Liver (tissue), 9 donors: ENCODE data around the gene MED28. TPM values are rescaled to one million over a fixed set of nuclear protein-coding genes. Genes with fewer than 3 reads are reported as not detected.
A peak's percentile ranks its signal among the peaks of the same experiment; 100 is the strongest.

Experiments used
- DNase-seq: peaks from one replicate; pipeline ENCODE4 v3.0.0-alpha.2; 2017; ENCODE audit warnings: low spot score
- H3K27ac ChIP-seq, 2 donors: one replicate each; pipeline ENCODE4 v1.7.0; 2013; ENCODE audit warnings: inconsistent platforms in 2 of 2, low read length in 2 of 2, control low read depth in 1 of 2, low read depth in 1 of 2, mild to moderate bottlenecking in 1 of 2
- H3K27me3 ChIP-seq, 4 donors: one replicate each; pipeline versions ENCODE4 v1.6.1 to v1.7.0; 2013; ENCODE audit warnings: low read length in 3 of 4, inconsistent platforms in 1 of 4, mild to moderate bottlenecking in 1 of 4, moderate library complexity in 1 of 4; ENCODE audit not compliant: control insufficient read depth in 4 of 4, insufficient read depth in 4 of 4
- H3K36me3 ChIP-seq, 4 donors: one replicate each; pipeline versions ENCODE4 v1.6.1 to v1.7.0; 2013; ENCODE audit warnings: low read length in 3 of 4, mild to moderate bottlenecking in 3 of 4, low read depth in 1 of 4, moderate library complexity in 1 of 4; ENCODE audit not compliant: control insufficient read depth in 4 of 4, insufficient read depth in 3 of 4
- H3K4me1 ChIP-seq, 4 donors: one replicate each; pipeline versions ENCODE4 v1.6.1 to v1.7.0; 2013; ENCODE audit warnings: low read length in 3 of 4, mild to moderate bottlenecking in 3 of 4, moderate library complexity in 1 of 4; ENCODE audit not compliant: control insufficient read depth in 4 of 4, insufficient read depth in 4 of 4
- H3K4me3 ChIP-seq, 3 donors: one replicate each; pipeline versions ENCODE4 v1.6.1 to v1.7.0; 2013; ENCODE audit warnings: low read length in 3 of 3, control low read depth in 1 of 3, low read depth in 1 of 3, mild to moderate bottlenecking in 1 of 3
- H3K9ac ChIP-seq, 2 donors: one replicate each; pipeline ENCODE4 v1.7.0; 2013; ENCODE audit warnings: low read length in 2 of 2, mild to moderate bottlenecking in 2 of 2, moderate library complexity in 2 of 2, control low read depth in 1 of 2, low read depth in 1 of 2
- H3K9me3 ChIP-seq, 4 donors: one replicate each; pipeline versions ENCODE4 v1.6.1 to v1.7.0; 2013; ENCODE audit warnings: low read length in 3 of 4; ENCODE audit not compliant: control insufficient read depth in 4 of 4
- FOXA1 ChIP-seq: IDR thresholded peaks from 2 replicates; pipeline ENCODE4 v1.6.1; 2016; ENCODE audit warnings: antibody characterized with exemption
- GABPA ChIP-seq, 2 donors: IDR thresholded peaks in 1 of 2; conservative IDR thresholded peaks in 1 of 2; 2 replicates each; pipeline ENCODE4 v1.6.1; 2016; ENCODE audit warnings: antibody characterized with exemption in 2 of 2, mild to moderate bottlenecking in 1 of 2, moderate library complexity in 1 of 2
- NR2F2 ChIP-seq: IDR thresholded peaks from 2 replicates; pipeline ENCODE4 v1.6.1; 2016; ENCODE audit warnings: antibody characterized with exemption
- YY1 ChIP-seq: IDR thresholded peaks from 2 replicates; pipeline ENCODE4 v1.6.1; 2016; ENCODE audit warnings: antibody characterized with exemption, mild to moderate bottlenecking
- WGBS: extraction: QIAGEN DNeasy Blood & Tissue Kit; methylation state at CpG from one replicate; pipeline ENCODE4 v1.1.7; 2013; 5-methylcytosine and 5-hydroxymethylcytosine counted together
- polyA plus RNA-seq, 2 donors: library from polyadenylated mRNA; stranded (reverse) in 1 of 2; unstranded in 1 of 2; fragments of 200-250 nt in 1 of 2; fragments of >200 nt in 1 of 2; fragmentation: Nextera tagmentation in 1 of 2; extraction: Ambion mirVana in 1 of 2; gene quantifications; one replicate each; pipeline versions ENCODE4 v1.2.1 to v1.2.3, GENCODE V29; 2013 to 2015
- total RNA-seq, 2 donors: library from RNA; depleted of rRNA; stranded (reverse); fragments of >200 nt; gene quantifications; one replicate each; pipeline ENCODE4 v1.2.3, GENCODE V29; 2014
- TF ChIP-seq, protein P1 (sequence below): IDR thresholded peaks from 2 replicates; pipeline ENCODE4 v1.6.1; 2016; ENCODE audit warnings: antibody characterized with exemption, mild to moderate bottlenecking
- TF ChIP-seq, protein P2 (sequence below): fragments of 150-350 bp; IDR thresholded peaks from 2 replicates; pipeline ENCODE4 v1.5.1; 2017; ENCODE audit warnings: improper control_type of control experiment, low read depth, low read length; ENCODE audit not compliant: missing input control
- TF ChIP-seq, protein P3 (sequence below): IDR thresholded peaks from 2 replicates; pipeline ENCODE4 v1.6.1; 2016; ENCODE audit warnings: antibody characterized with exemption
- donor health status: healthy.
- donor health status: healthy.
- donor health status: healthy.
- donor health status: healthy.
- donor health status: healthy.

The MED28 gene
- total and polyA plus RNA-seq, 4 donors, result 6.3 to 26.8 (median 9.1) TPM

DNA sequence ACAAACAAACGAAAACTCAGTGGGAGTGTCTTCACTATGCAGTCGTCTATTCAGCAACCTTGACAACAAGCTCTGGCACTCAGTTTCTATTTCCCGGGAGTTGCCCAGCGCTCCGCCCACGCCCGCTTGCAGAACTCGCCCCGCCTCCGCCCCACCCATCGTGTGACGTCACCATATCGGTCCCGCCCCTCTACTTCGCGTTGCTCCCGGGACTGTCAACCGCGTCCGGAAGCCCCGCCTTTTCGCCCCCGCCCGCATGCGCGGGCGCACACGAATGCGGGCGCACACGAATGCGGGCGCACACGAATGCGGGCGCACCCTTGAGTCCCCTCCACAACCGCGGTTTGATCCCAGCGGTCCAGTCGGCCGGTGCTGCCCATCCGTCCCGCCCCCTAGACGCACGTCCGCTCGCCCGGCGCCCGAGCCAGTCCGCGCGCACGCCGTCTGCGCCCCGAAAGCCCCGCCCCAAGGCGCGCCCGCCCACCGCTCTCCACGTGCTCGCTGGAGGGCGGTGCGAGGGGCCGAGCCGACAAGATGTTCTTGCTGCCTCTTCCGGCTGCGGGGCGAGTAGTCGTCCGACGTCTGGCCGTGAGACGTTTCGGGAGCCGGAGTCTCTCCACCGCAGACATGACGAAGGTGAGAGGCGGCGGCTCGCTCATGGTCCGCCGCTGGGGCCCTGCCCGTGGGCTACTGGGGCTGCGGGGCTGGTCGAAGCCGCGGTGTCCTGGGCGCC is 37.3 kb upstream of the MED28 start, which contains the start of gene LAP3 (continued):
- TF ChIP-seq, protein P1, sequence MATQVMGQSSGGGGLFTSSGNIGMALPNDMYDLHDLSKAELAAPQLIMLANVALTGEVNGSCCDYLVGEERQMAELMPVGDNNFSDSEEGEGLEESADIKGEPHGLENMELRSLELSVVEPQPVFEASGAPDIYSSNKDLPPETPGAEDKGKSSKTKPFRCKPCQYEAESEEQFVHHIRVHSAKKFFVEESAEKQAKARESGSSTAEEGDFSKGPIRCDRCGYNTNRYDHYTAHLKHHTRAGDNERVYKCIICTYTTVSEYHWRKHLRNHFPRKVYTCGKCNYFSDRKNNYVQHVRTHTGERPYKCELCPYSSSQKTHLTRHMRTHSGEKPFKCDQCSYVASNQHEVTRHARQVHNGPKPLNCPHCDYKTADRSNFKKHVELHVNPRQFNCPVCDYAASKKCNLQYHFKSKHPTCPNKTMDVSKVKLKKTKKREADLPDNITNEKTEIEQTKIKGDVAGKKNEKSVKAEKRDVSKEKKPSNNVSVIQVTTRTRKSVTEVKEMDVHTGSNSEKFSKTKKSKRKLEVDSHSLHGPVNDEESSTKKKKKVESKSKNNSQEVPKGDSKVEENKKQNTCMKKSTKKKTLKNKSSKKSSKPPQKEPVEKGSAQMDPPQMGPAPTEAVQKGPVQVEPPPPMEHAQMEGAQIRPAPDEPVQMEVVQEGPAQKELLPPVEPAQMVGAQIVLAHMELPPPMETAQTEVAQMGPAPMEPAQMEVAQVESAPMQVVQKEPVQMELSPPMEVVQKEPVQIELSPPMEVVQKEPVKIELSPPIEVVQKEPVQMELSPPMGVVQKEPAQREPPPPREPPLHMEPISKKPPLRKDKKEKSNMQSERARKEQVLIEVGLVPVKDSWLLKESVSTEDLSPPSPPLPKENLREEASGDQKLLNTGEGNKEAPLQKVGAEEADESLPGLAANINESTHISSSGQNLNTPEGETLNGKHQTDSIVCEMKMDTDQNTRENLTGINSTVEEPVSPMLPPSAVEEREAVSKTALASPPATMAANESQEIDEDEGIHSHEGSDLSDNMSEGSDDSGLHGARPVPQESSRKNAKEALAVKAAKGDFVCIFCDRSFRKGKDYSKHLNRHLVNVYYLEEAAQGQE, result peak; percentile 96

DNA sequence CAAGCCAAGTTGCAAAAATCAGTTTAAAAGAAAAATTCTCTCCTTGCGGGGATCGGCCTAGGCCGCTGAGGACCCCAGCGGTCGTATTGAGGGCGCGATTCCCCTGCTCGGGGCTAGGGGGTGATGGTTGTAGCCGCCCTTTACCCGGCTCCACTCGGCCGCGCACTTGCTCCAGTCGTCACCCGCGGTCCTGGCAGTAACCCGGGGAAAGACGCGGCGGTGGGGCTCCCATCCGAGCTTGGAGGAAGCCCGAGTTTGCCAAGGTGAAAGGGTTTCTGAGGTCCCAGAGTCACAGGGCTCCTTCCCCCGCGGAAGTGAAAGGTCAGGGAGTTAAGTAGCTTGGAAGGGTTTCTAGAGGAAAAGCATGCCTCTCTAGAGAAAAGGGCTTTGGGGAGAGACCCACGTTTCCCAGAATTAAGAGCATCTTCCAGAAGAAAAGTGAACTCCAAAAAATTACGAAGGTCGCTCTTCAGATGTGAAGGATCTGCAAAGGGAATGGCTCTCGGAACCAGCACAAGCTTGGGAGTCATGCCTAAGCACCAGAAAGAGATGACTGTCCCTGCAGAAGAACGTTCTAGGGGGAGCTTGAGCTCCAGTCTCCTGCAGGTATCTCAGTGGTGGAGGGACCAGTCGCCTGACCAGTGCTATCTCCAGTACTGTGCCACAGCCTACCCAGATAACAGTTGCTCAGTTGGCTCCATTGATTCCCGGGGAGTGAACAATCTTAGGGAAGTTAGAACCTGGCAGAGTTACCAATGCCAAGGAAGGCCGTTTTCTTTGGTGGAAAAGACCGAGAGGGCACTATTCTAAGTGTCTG is 36.6 kb upstream of the MED28 start:
- WGBS, result 3% methylated on average over 33 of the region's 33 CpGs

DNA sequence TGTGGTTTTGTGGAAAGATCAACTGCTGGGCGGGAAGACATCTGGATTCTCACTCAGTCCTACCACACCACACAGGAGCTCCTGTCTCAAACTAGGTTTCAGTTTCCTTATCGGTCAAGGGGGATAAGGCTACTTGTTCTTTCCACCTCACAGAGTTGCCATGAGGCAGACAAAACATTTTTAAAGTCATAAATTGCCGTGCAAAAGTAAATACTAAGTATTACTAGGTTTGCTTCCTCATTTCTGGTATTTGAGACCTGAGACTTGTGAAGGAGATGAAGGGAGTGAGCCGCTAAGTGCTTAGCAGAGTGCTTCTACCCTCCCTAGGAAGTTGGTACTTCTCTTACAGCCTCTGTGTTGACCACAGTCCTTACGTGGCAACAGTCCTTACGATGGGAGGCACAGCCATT is 36.0 kb upstream of the MED28 start:
- peak overlapping the region; percentile 85 to 95 for H3K27ac ChIP-seq
- TF ChIP-seq FOXA1, result no peak
- H3K4me1 ChIP-seq, result peaks cover 2 to 46% (median 26%) of the 10 kb centered on the region in 4 donors
- H3K9ac ChIP-seq, result peak overlapping the region; percentile 87 to 95
- H3K9me3 ChIP-seq, result no peaks in the 10 kb centered on the region
- H3K36me3 ChIP-seq, result peaks cover 0 to 24% (median 20%) of the 10 kb centered on the region in 4 donors
- 21% methylated on average over 6 of the region's 6 CpGs for WGBS
- no peak for DNase-seq
- no peaks in the 10 kb centered on the region for H3K27me3 ChIP-seq
- H3K4me3 ChIP-seq, result peak overlapping the region; percentile 84 to 96 (median 85)

More for the DNA sequence above, 36.6 kb upstream of the MED28 start:
- Histone ChIP-seq H3K27me3 (no peaks in the 10 kb centered on the region), H3K9me3 (no peaks in the 10 kb centered on the region), H3K4me1 (peaks cover 2 to 46% (median 26%) of the 10 kb centered on the region in 4 donors), H3K9ac (peak overlapping the region; percentile 87 to 95), H3K27ac (peak overlapping the region; percentile 85 to 95), H3K36me3 (peaks cover 0 to 18% (median 14%) of the 10 kb centered on the region in 4 donors), H3K4me3 (peak overlapping the region; percentile 84 to 96 (median 85))
- TF ChIP-seq NR2F2, result peak; percentile 81
- TF ChIP-seq, protein P2, sequence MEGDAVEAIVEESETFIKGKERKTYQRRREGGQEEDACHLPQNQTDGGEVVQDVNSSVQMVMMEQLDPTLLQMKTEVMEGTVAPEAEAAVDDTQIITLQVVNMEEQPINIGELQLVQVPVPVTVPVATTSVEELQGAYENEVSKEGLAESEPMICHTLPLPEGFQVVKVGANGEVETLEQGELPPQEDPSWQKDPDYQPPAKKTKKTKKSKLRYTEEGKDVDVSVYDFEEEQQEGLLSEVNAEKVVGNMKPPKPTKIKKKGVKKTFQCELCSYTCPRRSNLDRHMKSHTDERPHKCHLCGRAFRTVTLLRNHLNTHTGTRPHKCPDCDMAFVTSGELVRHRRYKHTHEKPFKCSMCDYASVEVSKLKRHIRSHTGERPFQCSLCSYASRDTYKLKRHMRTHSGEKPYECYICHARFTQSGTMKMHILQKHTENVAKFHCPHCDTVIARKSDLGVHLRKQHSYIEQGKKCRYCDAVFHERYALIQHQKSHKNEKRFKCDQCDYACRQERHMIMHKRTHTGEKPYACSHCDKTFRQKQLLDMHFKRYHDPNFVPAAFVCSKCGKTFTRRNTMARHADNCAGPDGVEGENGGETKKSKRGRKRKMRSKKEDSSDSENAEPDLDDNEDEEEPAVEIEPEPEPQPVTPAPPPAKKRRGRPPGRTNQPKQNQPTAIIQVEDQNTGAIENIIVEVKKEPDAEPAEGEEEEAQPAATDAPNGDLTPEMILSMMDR, result peak; percentile 4
- no peak for TF ChIP-seq GABPA (IDR thresholded peaks at IDR 0.05 in 1 of 2, conservative IDR thresholded peaks at IDR 0.05 in 1 of 2)
- peak; percentile 22 for TF ChIP-seq YY1
- TF ChIP-seq, protein P3, sequence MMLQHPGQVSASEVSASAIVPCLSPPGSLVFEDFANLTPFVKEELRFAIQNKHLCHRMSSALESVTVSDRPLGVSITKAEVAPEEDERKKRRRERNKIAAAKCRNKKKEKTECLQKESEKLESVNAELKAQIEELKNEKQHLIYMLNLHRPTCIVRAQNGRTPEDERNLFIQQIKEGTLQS, result no peak
- peak; percentile 43 for DNase-seq
